Neutrophil (primary cell): ENCODE data around the gene NR1H2.

ENCODE experiments used
- H3K27ac ChIP-seq: fragments of 200-600 bp; sonication (generic); 2 replicates; pipeline ENCODE4 v1.5.1; 2016; ENCODE audit warnings: mild to moderate bottlenecking, moderate library complexity
- H3K27me3 ChIP-seq: fragments of 200-600 bp; sonication (generic); 2 replicates; pipeline ENCODE4 v1.6.0; 2016; ENCODE audit warnings: mild to moderate bottlenecking
- H3K36me3 ChIP-seq: fragments of 200-600 bp; sonication (generic); 2 replicates; pipeline ENCODE4 v1.5.1; 2017
- H3K4me1 ChIP-seq, 2 experiments: fragments of 200-600 bp in 1 of 2; sonication (generic) in 1 of 2; 1 replicate in 1 of 2; 2 replicates in 1 of 2; pipeline versions ENCODE4 v1.5.1 to v1.6.1; 2013 to 2016; ENCODE audit warnings: low read depth in 1 of 2, low read length in 1 of 2, mild to moderate bottlenecking in 1 of 2, moderate library complexity in 1 of 2; ENCODE audit not compliant: control insufficient read depth in 1 of 2, insufficient read depth in 1 of 2
- H3K4me3 ChIP-seq, 2 experiments: fragments of 200-600 bp in 1 of 2; sonication (generic) in 1 of 2; 1 replicate in 1 of 2; 2 replicates in 1 of 2; pipeline ENCODE4 v1.5.1; 2013 to 2016; ENCODE audit warnings: low read depth in 1 of 2, low read length in 1 of 2, mild to moderate bottlenecking in 1 of 2, moderate library complexity in 1 of 2
- H3K9me3 ChIP-seq: fragments of 200-600 bp; sonication (generic); 2 replicates; pipeline ENCODE4 v1.5.1; 2016
- TF ChIP-seq, protein P1 (sequence below): fragments of 200-600 bp; sonication (generic); IDR thresholded peaks from 2 replicates; pipeline ENCODE4 v1.5.1; 2016; ENCODE audit warnings: antibody characterized with exemption

The NR1H2 gene

DNA sequence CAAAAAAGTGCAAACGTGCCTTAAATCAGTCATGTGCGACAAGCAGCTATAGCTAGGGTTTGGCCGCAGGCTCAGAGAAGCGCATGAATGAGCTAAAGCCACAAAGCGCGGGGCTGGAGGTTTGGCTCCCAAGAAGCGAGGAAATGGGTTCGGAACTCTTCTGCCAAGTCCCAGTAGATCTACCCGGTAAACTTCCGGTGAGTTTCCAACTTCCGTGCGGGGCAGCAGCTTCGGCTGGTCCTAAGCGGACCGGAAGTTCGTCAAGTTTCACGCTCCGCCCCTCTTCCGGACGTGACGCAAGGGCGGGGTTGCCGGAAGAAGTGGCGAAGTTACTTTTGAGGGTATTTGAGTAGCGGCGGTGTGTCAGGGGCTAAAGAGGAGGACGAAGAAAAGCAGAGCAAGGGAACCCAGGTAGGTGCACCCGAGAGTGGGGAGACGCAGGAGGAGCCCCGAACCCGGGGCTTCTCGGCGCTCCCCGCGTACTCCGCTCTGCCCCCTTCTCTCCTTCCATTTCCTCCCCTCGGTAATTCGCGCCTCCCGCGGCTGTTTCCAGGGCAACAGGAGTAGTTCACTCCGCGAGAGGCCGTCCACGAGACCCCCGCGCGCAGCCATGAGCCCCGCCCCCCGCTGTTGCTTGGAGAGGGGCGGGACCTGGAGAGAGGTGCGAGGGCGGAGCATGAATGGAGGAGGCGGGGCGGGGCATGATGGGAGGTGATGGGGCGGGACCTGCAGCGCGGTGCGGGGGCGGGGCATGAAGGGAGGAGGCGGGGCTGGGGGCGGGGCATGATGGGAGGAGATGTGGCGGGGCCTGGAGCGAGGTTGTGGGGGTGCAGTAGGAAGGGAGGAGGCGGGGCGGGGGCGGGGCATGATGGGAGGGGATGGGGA is at the start of gene NR1H2:
NR1H2 (plus strand) TSS at position 292 of the 885 bp plus-strand sequence. CDS start 1,149 bp downstream, outside the sequence.
- TF ChIP-seq, protein P1, sequence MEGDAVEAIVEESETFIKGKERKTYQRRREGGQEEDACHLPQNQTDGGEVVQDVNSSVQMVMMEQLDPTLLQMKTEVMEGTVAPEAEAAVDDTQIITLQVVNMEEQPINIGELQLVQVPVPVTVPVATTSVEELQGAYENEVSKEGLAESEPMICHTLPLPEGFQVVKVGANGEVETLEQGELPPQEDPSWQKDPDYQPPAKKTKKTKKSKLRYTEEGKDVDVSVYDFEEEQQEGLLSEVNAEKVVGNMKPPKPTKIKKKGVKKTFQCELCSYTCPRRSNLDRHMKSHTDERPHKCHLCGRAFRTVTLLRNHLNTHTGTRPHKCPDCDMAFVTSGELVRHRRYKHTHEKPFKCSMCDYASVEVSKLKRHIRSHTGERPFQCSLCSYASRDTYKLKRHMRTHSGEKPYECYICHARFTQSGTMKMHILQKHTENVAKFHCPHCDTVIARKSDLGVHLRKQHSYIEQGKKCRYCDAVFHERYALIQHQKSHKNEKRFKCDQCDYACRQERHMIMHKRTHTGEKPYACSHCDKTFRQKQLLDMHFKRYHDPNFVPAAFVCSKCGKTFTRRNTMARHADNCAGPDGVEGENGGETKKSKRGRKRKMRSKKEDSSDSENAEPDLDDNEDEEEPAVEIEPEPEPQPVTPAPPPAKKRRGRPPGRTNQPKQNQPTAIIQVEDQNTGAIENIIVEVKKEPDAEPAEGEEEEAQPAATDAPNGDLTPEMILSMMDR = peak; percentile 13

DNA sequence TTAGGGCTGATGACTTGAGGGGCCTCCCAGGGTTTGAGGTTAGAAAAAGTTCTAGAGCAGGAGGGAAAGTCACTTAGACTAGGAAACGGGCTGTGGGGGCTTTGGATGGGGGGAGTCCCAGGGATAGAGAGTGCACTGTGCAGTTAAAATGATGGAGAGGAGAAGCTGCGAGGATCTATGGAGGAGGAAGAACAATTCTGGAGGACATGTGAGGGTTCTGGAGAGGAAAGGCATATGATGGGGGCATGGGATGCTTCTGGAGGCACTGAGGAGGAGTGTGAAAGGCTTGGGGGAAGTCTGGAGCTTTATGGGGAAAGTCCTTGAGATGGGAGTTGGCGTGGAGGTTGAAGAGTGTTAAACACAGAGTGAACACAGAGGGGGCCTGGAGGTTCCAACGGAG is 49.2 kb upstream of the NR1H2 start:
- peaks cover 85% of the 10 kb centered on the region for H3K27me3 ChIP-seq
- H3K27ac ChIP-seq = no peak overlapping the region
- no peak overlapping the region for H3K4me3 ChIP-seq
- peaks cover 6% of the 10 kb centered on the region for H3K9me3 ChIP-seq
- H3K4me1 ChIP-seq = peaks cover 0 to 6% of the 10 kb centered on the region in 2 experiments
- no peaks in the 10 kb centered on the region for H3K36me3 ChIP-seq
- TF ChIP-seq, protein P1 = no peak

More for the DNA sequence above, at the start of gene NR1H2:
- Histone ChIP-seq H3K36me3 (peaks cover 50% of the 10 kb centered on the region), H3K27me3 (no peaks in the 10 kb centered on the region), H3K4me1 (peaks cover 0 to 13% of the 10 kb centered on the region in 2 experiments), H3K9me3 (no peaks in the 10 kb centered on the region), H3K4me3 (peak within 1 kb of the TSS; percentile 86 to 93), H3K27ac (peak within 1 kb of the TSS; percentile 100)

DNA sequence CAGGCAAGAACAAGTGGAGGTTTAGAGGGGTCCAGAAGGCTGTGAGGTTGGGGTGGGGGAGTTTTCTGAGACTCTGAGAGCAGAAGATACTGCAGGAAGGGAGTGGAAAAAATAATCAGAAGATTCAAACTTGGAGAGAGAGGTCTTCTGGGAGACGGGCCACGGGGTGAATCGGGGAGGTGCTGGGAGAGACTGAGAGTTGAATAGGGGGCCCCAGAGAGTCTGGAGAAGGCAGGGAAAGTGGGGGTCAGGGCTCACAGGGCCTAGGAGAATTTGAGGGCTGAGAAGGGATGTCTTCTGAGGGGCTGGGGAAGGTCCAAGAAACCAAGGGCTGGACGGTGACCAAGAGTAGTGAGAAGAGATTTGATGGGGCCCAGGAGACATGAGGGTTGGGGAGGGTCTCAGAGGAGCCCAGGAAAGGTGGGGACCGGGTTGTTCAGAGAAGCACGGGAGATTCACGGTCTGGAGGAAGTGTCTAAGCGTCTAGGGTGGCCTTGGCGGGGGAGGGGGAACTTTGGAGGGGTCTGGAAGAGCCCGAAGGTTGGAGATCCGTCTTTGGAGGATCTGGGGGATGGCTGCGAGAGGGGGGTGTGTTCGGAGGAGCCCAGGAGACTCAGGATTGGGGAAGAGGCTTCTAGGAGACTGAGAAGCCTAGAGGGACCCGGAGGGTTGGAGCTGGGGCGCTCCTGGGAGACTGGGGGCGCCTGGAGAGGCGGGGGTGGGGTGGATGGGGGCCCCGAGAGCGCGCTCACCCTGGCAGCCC is 48.6 kb upstream of the NR1H2 start:
- Histone ChIP-seq H3K4me3 (no peak overlapping the region), H3K36me3 (no peaks in the 10 kb centered on the region), H3K27me3 (peaks cover 91% of the 10 kb centered on the region), H3K27ac (no peak overlapping the region), H3K9me3 (peaks cover 6% of the 10 kb centered on the region), H3K4me1 (peaks cover 0 to 6% of the 10 kb centered on the region in 2 experiments)
- TF ChIP-seq, protein P1 = no peak

DNA sequence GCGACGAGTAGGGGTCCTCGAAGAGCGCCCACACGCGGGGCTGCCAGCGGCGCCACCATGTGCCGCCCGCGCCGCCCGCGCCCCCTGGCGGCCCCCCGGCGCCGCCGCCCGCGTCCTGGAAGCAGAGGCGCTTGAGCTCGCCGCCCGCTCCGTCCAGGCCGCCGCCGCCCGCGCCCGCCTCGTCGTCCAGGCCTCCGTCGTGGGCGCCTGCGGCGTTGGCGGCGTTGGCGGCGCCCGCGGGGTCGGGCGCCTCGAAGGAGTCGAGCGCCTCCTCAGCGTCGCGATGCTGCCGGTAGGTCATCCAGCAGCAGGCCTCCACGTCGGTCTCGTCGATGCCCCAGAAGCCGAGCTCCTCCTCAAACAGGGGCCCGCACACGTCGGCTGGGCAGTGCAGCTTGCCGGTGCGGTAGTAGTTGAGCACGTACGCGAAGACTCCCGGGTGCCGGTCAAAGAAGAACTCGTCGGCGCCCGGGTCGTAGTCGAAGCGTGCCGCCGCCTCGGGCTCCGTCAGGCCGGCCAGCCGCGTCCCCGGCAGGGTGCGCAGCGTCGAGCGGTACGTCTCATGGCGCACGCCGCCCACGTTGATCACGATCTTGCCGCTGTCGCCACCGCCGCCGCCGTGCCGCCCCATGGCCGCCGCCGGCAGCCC is 47.9 kb upstream of the NR1H2 start:
- Histone ChIP-seq H3K36me3 (no peaks in the 10 kb centered on the region), H3K9me3 (peaks cover 6% of the 10 kb centered on the region), H3K27me3 (peaks cover 98% of the 10 kb centered on the region), H3K4me1 (peaks cover 2 to 9% of the 10 kb centered on the region in 2 experiments), H3K27ac (no peak overlapping the region), H3K4me3 (no peak overlapping the region)
- TF ChIP-seq, protein P1 = no peak

DNA sequence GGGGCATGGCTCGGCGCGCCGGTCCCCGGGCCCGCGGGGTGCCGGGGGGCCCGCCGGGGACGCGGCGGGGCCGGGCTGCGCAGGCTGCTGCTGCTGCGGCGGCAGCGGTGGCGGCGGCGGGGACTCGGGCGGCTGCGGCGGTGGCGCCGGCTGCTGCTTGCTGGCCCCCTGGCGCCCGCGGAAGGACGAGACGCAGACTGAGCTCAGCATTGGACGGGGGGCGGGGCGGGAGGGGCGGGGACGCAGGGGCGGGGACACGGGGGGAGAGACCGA is 47.4 kb upstream of the NR1H2 start:
- Histone ChIP-seq H3K27ac (no peak overlapping the region), H3K27me3 (peaks cover 99% of the 10 kb centered on the region), H3K36me3 (no peaks in the 10 kb centered on the region), H3K9me3 (peaks cover 6% of the 10 kb centered on the region), H3K4me1 (peaks cover 7 to 14% of the 10 kb centered on the region in 2 experiments), H3K4me3 (no peak overlapping the region)
- TF ChIP-seq, protein P1 = no peak
